HG03045 (cell line): ENCODE measurements around the gene SLC5A12.

Experiments
- ATAC-seq: cut with Tn5 transposase; IDR thresholded peaks from one replicate; pipeline ENCODE4 v1.9.1; 2021; ENCODE audit warnings: mild to moderate bottlenecking, moderate library complexity; ENCODE audit not compliant: unreplicated experiment

Gene SLC5A12, protein sequence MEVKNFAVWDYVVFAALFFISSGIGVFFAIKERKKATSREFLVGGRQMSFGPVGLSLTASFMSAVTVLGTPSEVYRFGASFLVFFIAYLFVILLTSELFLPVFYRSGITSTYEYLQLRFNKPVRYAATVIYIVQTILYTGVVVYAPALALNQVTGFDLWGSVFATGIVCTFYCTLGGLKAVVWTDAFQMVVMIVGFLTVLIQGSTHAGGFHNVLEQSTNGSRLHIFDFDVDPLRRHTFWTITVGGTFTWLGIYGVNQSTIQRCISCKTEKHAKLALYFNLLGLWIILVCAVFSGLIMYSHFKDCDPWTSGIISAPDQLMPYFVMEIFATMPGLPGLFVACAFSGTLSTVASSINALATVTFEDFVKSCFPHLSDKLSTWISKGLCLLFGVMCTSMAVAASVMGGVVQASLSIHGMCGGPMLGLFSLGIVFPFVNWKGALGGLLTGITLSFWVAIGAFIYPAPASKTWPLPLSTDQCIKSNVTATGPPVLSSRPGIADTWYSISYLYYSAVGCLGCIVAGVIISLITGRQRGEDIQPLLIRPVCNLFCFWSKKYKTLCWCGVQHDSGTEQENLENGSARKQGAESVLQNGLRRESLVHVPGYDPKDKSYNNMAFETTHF

DNA sequence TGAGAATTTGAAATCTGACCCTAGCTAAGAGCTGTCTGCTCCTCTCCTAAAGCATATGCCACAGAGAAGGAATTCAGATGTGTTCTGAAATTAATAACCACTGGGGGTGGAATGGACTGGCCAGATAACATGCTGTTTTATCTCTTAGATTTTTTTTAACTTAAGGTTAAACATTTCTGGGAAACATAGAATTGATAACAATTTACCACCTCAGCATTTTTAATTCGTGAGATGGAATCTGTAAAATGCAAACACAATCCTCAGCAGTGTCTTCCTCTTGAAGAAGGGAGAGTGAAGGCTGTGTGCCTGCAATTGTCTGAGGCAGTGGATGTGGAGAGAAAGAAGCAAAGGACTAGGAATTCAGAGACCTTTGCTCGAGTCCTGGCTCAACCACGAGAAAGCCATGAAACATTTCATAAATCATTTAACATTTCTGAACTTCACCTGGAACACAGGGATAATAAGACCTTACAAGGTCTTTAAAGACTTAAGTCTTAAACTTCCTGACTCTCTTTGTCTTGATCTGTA is at the start of gene SLC5A12:
TSS of gene SLC5A12 (minus strand) at position 113 of the 528 bp plus-strand sequence. CDS start 346 bp downstream, outside the sequence.
- ATAC-seq = no peak

DNA sequence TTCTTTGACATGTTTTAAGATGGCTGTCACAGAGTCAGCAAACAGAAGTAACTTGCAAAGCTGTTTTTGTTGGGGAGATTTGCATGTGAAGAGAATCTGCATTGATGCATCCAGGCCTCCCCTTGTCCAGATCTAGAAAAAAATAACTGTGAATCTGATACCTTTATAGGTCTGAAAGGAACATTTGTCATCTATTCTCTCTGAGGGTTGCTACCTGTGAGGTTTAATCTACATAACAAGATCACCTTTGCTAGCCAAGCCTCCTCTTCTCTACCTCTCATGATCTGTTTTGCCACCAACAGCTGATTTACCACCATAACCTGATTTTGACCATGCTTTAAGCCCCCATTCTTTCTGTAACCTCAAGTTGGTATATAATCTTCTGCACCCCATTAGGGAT is 47.2 kb upstream of the SLC5A12 start:
- ATAC-seq = no peak

- ATAC-seq = no peak
Measured at GRCh38 chr11:26767060-26767459, 45.2 kb upstream of the SLC5A12 start.

GRCh38 chr11:26765323-26765722 is 43.5 kb upstream of the SLC5A12 start:
- no peak for ATAC-seq

DNA sequence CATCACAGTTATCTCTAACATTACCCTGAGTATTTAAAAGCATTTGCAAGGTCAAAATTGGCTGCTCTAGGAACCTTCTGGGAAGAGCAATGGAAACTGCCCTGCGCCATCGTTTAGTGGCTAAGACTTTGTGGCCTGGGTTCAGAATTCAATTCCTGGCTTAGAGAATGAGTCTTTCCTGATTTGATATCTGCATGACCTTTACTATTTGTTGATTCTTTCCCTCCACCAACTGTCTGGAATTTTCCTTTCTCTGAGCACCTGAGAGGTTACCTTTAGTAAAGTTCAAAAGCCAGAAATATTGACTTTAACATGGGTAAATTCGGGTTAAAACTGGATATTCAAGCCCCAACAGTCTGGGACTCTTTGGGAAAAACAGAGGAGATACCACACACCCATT is 43.0 kb upstream of the SLC5A12 start:
- ATAC-seq = no peak

DNA sequence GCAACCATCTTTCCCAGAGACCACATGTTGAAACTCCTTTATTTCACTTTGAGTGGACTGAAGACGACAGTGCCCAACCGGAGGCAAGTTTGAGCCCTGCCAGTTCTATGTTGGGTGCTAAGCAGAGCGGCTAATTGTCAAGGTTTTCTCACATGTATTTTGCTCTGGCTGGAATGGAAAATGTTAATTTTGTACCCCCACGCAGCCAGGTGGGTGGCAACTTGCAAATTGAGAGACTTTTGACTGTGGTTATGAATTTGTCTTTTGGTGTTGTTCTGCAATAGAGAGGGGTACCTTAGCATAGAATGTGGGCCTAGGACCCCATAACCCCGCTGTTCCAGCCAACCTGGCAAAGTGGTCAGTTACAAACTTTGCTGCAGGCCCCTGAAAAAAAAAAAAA is 42.5 kb upstream of the SLC5A12 start:
- no peak for ATAC-seq

- ATAC-seq = no peak
Measured at GRCh38 chr11:26762089-26762488, 40.2 kb upstream of the SLC5A12 start.

GRCh38 chr11:26761361-26761809 is 39.5 kb upstream of the SLC5A12 start:
- no peak for ATAC-seq

GRCh38 chr11:26757995-26758394 is 36.1 kb upstream of the SLC5A12 start:
- no peak for ATAC-seq

DNA sequence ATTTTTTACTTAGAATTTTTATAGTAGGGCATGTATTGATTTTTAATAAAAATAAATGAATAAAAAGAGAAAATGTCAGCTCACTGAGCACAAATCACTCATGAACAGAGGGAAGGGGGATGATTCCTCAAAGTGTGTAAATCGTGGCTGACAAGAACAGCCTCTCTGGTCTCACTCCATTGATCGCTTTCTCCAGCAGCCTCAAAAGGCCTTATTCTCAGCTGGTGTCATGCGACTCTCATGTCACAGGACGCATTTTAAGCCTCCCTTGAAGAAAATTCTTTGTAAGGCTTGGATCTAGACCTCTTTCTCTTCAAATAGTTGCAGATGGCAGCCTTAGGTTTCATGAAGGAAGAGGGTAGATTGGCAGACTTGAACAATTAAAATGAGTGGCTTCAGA is 33.9 kb upstream of the SLC5A12 start:
- ATAC-seq = no peak

DNA sequence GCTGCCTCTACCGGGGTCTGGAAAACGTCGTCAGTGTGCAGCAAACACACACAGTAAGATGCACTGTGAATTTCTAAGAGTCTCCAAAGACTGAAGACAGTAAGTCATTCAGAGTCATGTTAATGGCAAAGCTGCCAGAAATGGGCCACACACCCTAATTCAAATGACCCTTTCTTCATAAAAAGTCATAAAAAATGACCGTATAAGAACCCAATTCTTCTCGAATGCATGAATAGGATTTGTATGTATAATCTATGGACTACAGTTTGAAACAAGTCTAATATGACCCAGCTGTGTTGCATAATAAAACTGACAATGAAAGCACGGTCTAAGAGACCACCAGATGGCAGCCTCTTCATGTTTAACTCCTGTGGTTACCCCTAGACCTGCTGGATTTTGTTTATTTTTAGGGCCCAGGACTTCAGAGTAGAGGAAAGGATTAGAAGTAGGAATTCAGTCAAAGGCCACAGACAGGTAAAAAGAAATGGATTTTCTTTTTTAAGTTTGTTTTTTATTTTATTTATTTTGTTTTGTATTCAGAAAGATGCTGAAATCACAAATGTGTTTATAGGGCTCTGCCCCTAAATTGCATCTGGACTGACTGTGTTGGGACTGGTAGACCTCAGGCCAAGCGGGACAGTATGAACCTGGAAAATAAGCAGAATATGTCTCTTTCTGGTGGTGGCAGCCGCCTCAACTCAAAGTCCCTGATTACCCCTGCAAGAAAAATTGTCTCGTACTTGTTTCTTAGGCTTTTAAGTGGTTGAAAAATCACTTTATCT is 32.1 kb upstream of the SLC5A12 start:
- no peak for ATAC-seq

DNA sequence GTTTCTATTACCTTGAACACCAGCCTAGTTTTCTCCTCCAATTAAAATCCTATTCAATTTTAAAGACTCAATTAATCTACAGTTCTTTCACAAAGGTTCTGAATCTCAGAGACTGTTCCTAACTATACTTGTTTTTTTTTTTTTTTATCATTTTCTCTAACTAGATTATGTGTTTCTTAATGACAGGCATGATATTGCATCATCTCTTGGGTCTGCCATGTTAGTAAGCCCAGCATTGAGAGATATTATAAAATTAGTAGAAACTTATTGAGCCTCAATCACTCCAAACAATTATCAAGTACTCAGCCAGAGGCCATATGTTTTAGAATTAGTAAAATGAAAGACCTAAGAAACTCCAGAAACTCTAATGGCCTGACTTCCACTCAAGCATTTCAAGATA is 28.1 kb upstream of the SLC5A12 start:
- ATAC-seq = no peak

- ATAC-seq = peak; percentile 47
Measured at GRCh38 chr11:26743622-26744021, 21.8 kb upstream of the SLC5A12 start.

DNA sequence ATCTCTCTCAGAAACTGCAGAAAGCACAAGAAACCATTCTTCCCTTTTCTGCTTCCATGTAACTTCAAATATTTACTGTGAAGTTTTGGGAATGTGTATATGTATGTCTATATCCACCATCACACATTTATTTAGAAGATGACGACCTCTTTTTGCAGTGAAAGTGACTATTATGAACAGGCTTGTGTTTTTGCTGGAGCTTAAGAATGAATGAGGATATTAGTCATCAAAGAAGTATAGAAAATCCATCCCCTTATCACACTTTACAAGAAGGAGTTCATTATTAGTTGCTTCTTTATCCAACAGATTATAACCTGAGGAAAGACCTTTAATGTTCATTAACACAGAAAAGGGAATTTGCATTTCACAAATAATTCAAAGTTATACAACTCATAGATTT is 21.1 kb upstream of the SLC5A12 start:
- ATAC-seq = no peak

- ATAC-seq = no peak
Measured at GRCh38 chr11:26741036-26741435, 19.2 kb upstream of the SLC5A12 start.

DNA sequence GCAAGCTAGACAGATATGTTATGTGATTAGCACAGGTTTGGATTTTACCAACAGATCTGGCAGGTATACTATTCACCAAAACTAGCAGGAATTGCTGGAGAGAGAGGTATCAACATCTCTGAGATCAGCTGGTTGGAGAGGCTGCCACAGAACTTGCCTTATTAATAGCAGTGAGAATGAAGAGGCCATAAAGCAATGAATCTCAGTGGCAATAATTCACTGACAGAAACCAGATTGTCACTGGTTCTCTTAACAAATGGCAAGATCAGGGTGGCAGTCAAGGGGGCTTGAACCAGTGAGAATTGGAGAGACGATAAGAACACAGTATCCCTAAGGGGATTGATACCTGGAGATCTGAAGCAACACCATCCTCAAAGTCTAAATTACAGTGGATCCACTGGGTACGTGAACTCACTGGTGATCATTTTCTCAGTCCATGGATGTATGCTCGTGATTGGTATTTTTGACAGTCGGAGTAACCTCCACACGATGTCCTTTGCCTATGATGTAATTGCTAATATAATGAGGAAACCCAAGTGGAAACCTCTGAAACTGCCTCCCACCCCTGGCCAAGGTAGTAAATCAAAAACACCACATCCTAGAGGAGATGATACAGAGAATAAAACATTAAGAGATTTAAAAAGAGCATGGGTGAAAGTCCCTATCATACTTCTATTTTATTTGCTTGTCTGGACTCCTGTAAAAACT is 17.7 kb upstream of the SLC5A12 start:
- ATAC-seq = no peak

DNA sequence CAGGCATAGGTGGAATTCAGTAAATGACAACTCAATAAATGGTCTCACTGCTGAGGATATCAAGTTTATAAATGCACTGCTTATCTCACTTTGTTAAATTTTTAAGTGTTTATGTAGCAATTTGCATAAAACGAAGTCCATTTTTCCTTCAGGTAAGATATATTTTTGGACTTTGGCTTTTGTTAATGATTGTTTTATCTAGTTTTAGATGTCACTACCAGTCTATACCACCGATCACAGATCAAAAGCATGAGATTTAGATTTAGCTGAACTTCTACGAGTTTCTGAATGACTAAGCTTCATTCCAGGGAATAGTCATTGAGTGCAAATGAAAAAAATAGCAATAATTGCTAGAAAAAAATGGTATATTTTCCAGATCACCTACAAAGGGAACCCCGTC is 12.8 kb upstream of the SLC5A12 start:
- ATAC-seq = no peak

- ATAC-seq = no peak
Measured at GRCh38 chr11:26731084-26731456, 9.2 kb upstream of the SLC5A12 start.

DNA sequence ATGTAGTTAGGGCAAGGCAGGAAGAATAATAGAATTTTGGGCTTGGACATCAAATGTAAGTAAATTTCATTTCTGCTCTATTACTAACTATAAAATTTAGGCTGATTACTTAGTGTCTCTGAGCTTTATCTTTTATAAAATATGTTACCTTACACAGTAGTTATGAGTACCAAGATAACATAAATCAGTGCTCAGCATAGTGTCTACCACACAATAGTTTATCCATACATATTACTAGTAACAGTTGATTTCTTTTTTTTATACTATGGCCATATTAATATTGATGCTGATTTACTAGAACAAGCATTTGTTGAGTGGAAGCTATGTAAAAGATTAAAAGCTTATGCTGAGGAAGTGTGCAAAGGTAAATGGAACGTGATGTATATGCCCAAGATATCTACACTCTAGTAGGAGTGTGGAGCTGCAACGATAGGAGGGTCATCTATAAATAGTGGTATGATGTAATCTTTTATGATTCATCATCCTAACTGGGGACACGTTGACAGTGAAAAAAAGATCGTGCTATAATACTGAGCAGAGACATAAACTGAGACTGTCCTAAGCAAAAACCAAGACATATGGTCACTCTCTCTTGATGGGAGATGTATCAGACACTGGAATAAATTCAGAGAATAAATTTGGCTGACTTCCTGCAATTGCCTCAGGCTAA is 8.7 kb upstream of the SLC5A12 start:
- ATAC-seq = no peak

- ATAC-seq = no peak
Measured at GRCh38 chr11:26729284-26729683, 7.4 kb upstream of the SLC5A12 start.
